Measurements from ENCODE around the gene FABP3.

The FABP3 gene

DNA sequence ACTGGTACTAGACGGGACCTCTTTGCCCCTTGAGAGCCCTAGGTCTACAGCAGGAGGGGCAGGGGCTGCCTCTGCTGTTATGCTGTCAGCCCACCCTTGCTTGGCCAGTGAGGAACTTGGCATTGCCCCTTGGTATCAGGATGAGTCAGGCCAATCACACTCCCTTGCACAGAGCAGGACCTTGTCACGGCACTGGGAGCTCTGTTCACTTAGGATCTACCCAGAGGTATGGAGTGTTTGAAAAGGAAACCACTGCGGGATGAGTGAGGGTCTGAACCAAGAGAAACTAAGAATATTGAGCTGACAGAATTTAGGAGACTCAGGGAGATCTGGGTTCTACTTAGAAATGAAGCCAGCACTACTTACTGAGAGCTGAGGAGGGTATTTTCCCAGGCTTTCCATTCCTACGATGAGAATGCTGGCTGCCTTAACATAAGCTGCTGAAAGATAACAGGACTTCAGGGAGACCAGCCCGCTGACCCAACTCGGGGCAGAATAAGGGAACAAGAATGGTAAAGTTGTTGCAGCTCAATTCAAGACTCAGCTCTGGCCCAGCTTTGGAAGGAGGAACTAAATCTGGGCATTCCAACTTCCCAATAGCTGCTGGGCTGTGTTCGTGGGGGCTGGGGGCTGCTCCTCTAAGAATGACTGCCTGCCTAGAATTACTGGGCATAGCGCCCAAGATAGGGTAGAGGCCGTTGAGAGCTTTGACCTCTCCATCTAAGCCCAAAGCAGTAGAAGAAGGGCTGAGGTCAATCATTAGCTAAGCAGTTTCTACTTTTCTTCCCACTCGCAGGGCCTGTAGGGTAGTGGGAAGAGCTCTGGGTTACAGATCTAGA is 1.5 kb downstream of the FABP3 start:
- no peak for DNase-seq

- DNase-seq: no peak
Observed at GRCh38 chr1:31370565-31370964, 2.3 kb downstream of the FABP3 start.

- no peak for DNase-seq
Observed at GRCh38 chr1:31370021-31370420, 2.9 kb downstream of the FABP3 start.

- no peak for DNase-seq
Observed at GRCh38 chr1:31368611-31369107, 4.2 kb downstream of the FABP3 start.

GRCh38 chr1:31366796-31367195 is 6.1 kb downstream of the FABP3 start:
- DNase-seq: no peak

DNA sequence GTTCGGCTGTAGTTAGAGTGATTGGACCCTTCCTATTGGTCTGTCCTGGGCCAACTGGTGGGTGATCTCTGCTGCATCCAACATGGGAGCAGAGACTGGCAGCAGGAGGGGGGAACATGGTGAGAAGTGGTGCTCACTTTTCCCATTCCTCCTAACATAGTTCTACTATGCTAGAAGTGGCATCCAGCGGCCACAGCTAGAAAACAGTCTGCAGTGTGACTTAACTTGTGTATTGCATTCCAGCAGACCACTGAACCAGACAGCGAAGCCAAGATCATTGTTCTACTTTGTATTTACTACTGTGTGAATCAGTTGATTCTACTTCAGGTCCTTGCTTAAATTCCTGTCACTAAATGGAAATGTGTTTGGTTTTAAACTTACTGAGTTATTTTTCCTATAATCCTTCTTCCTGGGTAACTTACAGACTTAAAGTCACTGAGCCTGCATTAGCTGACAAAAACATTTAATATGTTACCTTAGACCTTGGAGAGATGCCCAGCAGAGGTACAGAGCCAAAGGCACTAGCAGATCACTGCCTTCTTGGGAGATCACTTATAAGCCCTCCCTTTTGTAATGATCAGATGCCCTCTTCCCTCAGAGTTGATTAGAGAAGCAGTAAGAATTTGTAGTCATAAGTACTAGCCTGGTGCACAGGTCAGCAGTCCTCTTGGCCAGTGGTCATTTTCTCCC is 8.2 kb downstream of the FABP3 start:
- no peak for DNase-seq

DNA sequence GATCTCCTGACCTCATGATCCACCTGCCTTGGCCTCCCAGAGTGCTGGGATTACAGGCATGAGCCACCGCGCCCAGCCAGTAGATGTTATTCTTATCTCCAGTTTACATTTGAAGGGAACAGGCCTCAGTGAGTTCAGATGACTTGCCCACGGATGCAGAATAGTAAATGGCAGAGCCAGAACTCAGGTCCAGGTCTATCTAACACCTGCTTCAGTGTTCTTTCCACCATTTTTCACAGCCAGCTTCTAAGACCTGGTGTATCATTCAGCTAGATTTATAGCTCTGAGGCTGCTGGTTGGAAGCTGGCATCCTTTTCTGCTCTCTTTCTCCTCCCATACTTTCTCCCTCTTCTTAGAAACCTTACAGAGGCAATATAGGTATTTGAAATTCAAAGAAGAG is 10.8 kb downstream of the FABP3 start:
- DNase-seq: no peak

GRCh38 chr1:31361607-31362006 is 11.3 kb downstream of the FABP3 start:
- DNase-seq: no peak

- DNase-seq: no peak
Observed at GRCh38 chr1:31356427-31356826, 16.4 kb downstream of the FABP3 start.

- DNase-seq: no peak
Observed at GRCh38 chr1:31354283-31354682, 18.6 kb downstream of the FABP3 start.

DNA sequence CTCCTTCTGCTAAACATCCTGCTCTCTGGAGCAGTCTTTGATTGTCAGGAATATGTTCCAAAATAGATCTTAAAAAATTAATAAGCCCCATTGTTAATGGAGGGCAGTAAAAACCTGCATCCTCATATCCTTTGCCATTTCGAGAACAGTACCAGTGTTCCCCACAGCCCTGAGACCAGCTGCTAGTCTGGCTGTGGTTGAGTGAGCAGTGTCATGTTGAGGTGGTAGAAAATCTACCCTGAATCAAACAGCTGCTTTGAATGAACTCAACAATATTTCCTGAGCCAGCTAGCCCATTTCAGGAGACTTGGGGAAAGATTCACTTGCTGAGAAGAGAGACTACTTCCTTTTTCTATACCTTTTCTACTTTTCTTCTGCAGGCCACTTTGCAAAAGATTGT is 24.4 kb downstream of the FABP3 start:
- DNase-seq: no peak

- DNase-seq: no peak
Observed at GRCh38 chr1:31346785-31347184, 26.1 kb downstream of the FABP3 start.

DNA sequence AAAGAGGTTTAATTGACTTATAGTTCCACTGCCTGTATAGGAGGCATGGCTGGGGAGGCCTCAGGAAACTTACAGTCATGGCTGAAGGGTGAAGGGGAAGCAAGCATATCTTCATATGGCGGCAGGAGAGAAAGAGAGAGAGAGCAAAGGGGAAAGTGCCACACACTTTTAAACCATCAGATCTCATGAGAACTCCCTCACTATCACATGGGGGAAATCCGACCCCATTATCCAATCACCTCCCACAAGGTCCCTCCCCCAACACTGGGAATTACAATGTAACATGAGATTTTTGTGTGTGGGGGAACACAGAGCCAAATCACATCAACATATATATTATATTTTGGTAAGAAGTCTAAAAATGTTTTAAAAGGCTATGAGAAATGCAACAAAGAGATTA is 27.2 kb downstream of the FABP3 start:
- DNase-seq: no peak

- no peak for DNase-seq
Observed at GRCh38 chr1:31344503-31344902, 28.4 kb downstream of the FABP3 start.

DNA sequence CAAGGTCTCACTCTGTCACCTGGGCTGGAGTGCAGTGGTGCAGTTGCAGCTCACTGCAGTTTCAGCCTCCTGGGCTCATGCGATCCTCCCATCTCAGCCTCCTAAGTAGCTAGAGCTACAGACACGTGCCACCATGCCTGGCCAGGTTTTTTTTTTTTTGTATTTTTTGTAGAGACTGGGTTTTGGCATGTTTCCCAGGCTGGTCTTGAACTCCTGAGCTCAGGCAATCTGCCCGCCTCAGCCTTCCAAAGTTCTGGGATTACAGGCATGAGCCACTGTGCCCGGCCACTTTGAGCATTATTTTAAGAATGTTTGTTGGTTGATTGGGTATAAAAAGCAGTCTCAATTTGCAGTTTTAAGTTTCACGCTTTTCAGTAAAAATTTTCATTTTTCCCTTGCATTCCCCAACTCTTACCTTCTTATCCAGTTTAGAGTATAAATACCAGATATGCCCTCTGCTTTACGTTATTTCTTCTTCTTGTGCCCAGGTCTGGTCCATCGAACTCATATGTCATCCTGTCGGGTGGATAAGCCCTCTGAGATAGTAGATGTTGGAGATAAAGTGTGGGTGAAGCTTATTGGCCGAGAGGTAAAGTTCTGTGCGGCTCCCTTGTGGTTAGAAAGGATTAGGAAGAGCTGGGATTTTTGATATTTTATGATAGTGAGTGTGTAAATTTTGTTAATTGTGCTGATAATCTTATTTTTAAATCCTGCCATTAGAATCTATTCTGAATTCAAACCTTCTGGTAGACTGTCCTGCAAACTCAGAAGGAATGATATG is 36.0 kb downstream of the FABP3 start:
- no peak for DNase-seq

GRCh38 chr1:31335007-31335406 is 37.9 kb downstream of the FABP3 start:
- DNase-seq: no peak

DNA sequence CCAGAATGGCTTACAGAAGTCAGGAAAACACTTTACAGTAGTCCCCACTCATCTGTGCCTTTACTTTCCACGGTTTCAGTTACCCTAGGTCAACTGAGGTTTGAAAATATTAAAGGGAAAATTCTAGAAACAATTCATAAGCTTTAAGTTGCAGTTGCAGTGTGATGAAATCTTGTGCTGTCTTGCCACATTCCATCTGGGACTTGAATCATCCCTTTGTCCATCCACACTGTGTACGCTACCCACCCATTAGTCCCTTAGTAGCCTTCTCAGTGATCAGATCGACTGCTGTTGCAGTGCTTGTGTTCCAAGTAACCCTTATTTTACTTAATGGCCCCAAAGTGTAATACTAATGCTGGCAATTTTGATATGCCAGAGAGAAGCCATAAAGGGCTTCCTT is 45.5 kb downstream of the FABP3 start:
- no peak for DNase-seq

- no peak for DNase-seq
Observed at GRCh38 chr1:31326461-31326860, 46.4 kb downstream of the FABP3 start.

- DNase-seq: no peak
Observed at GRCh38 chr1:31324992-31325391, 47.9 kb downstream of the FABP3 start.

DNA sequence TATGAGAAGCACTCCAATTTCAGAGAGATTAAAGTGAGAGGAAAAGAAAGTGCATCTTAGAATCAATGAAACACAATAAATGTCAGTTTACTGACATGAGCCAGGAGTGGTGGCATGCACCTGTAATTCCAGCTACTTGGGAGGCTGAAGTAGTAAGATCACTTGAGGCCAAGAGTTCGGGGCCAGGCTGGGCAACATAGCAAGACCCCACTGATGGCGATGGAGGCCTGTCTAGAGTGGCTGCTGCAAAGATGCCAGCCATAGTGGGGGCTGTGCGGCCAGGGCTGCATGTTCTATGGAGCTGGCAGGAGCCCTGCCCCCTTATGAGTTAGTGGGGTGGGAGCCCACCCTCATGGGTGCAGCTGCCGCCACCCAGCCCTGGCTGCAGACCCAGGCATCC is 48.8 kb downstream of the FABP3 start:
- DNase-seq: no peak

DNA sequence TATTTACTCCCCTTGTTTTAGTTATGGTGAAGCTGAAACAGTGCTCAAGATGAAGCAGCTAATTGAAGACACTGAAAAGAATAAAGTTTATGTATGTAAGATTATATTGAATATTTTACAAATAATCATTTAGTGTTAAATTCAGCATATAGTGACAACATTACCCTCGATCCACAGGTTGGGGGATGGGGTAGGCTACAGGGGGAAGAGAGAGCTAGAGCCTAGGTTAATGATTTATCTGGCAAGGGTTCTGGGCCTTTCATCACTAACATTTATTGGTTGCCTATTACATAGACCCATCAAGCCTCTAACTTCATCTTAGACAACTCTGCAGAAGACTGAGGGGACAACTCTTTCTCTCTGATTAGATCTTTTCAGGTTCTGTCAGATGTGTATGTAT is 54.7 kb downstream of the FABP3 start:
- no peak for DNase-seq

DNA sequence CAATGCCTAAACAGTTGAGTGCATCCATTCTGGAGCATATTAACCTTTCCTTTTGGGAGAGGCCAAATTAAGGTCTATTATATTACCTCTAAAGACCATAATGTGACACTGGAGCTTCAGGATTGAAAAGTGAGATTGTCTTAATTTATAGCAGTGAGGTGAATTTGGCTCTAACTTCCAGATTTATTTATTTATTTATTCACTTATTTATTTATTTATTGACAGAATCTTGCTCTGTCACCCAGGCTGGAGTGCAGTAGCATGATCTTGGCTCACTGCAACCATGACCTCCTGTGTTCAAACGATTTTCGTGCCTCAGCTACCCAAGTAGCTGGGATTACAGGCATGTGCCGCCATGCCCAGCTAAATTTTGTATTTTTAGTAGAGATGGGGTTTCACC is 57.0 kb downstream of the FABP3 start:
- no peak for DNase-seq
